ENCODE measurements around the gene TRRAP. TPM values are rescaled to one million over a fixed set of nuclear protein-coding genes. Genes with fewer than 3 reads are reported as not detected.

Gene TRRAP
- total RNA-seq, 1 donor from 2014 or later: 66.9 TPM

- Mint-ChIP-seq H3K4me1 (no peaks in the 10 kb centered on the region), H3K36me3 (ENCODE audit: low read depth) (peaks cover 21% of the 10 kb centered on the region), H3K4me3 (no peak overlapping the region), H3K27ac (ENCODE audit: unreplicated experiment) (no peak overlapping the region), H3K9me3 (no peaks in the 10 kb centered on the region), H3K27me3 (ENCODE audit: low read depth) (no peaks in the 10 kb centered on the region)
- TF ChIP-seq CTCF (conservative IDR thresholded peaks at IDR 0.05): no peak
- DNase-seq (ENCODE audit: low read depth, low spot score): no peak
Observed at GRCh38 chr7:98958968-98959367, 80.6 kb downstream of the TRRAP start.

- Mint-ChIP-seq H3K36me3 (ENCODE audit: low read depth) (peaks cover 10% of the 10 kb centered on the region), H3K4me3 (no peak overlapping the region), H3K27me3 (ENCODE audit: low read depth) (no peaks in the 10 kb centered on the region), H3K9me3 (no peaks in the 10 kb centered on the region), H3K27ac (ENCODE audit: unreplicated experiment) (no peak overlapping the region), H3K4me1 (no peaks in the 10 kb centered on the region)
- no peak for DNase-seq (ENCODE audit: low read depth, low spot score)
- no peak for TF ChIP-seq CTCF (conservative IDR thresholded peaks at IDR 0.05)
Observed at GRCh38 chr7:98963305-98963704, 85.0 kb downstream of the TRRAP start.

DNA sequence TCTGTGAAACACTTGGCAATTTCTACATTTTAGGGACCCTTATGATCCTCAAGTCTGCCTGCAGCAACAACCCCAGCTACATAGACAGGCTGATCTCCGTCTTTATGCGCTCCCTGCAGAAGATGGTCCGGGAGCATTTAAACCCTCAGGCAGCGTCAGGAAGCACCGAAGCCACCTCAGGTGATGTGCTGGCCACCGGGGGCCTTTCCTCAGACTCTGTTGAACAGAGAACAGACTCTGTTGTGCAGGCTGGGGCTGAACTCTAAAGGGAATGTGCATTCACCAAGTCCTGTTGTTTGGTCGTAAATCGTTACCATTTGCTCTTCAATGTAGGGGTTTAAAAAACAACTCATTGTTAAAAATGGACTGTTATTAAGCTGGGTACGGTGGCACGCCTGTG lies 86.3 kb downstream of the TRRAP start:
- no peak overlapping the region for H3K4me3 Mint-ChIP-seq
- TF ChIP-seq CTCF (conservative IDR thresholded peaks at IDR 0.05): no peak

GRCh38 chr7:98968621-98969020 lies 90.3 kb downstream of the TRRAP start:
- H3K27ac Mint-ChIP-seq (ENCODE audit: unreplicated experiment): peak overlapping the region; percentile 78
- no peaks in the 10 kb centered on the region for H3K4me1 Mint-ChIP-seq
- no peak for TF ChIP-seq CTCF (conservative IDR thresholded peaks at IDR 0.05)
- no peak overlapping the region for H3K4me3 Mint-ChIP-seq
- H3K9me3 Mint-ChIP-seq: no peaks in the 10 kb centered on the region
- no peaks in the 10 kb centered on the region for H3K27me3 Mint-ChIP-seq (ENCODE audit: low read depth)
- no peak for DNase-seq (ENCODE audit: low read depth, low spot score)
- peaks cover 18% of the 10 kb centered on the region for H3K36me3 Mint-ChIP-seq (ENCODE audit: low read depth)

More for the DNA sequence above, 86.3 kb downstream of the TRRAP start:
- H3K27me3 Mint-ChIP-seq (ENCODE audit: low read depth): no peaks in the 10 kb centered on the region
- peaks cover 15% of the 10 kb centered on the region for H3K36me3 Mint-ChIP-seq (ENCODE audit: low read depth)
- no peaks in the 10 kb centered on the region for H3K4me1 Mint-ChIP-seq
- no peak for DNase-seq (ENCODE audit: low read depth, low spot score)
- H3K27ac Mint-ChIP-seq (ENCODE audit: unreplicated experiment): no peak overlapping the region
- H3K9me3 Mint-ChIP-seq: no peaks in the 10 kb centered on the region

DNA sequence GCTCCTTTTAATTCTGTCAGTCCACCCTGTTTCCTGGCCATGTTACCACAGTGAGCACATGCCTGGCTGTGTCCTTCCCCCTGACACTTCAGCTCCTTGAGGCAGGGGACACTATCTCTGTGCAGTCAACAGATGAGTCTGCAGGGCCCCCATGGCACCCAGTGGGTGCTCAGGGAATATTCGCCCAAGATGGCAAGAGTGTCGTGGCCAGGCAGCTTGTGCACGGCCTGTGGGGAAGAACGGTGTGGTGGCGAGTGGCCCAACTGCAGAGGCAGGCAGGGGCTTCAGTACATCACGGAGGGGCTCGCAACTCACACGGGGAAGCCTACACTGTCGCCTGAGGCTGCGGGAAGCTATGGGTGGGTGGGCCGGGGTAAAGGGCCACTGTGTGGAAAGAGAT lies 91.1 kb downstream of the TRRAP start:
- no peaks in the 10 kb centered on the region for H3K27me3 Mint-ChIP-seq (ENCODE audit: low read depth)
- no peak for DNase-seq (ENCODE audit: low read depth, low spot score)
- H3K4me3 Mint-ChIP-seq: no peak overlapping the region
- peaks cover 21% of the 10 kb centered on the region for H3K36me3 Mint-ChIP-seq (ENCODE audit: low read depth)
- no peaks in the 10 kb centered on the region for H3K4me1 Mint-ChIP-seq
- peak overlapping the region; percentile 76 for H3K27ac Mint-ChIP-seq (ENCODE audit: unreplicated experiment)
- H3K9me3 Mint-ChIP-seq: no peaks in the 10 kb centered on the region
- no peak for TF ChIP-seq CTCF (conservative IDR thresholded peaks at IDR 0.05)
